Tibial nerve (tissue), 4 donors: ENCODE measurements around the gene SERPINB13. TPM values are rescaled to one million over a fixed set of nuclear protein-coding genes. Genes with fewer than 3 reads are reported as not detected.

Experiments used
- DNase-seq, 2 donors: peaks; one replicate each; pipeline ENCODE4 v3.0.0-alpha.2; 2019; ENCODE audit warnings: low spot score in 2 of 2
- H3K27ac ChIP-seq, 4 donors: fragments of 200-600 bp; sonication (generic) in 3 of 4; one replicate each; pipeline ENCODE4 v1.5.1; 2017 to 2019; ENCODE audit warnings: mild to moderate bottlenecking in 1 of 4
- H3K27me3 ChIP-seq, 2 donors: fragments of 200-600 bp; sonication (generic) in 1 of 2; one replicate each; pipeline versions ENCODE4 v1.5.1 to v1.6.0; 2017 to 2019
- H3K36me3 ChIP-seq, 3 donors: fragments of 200-600 bp; sonication (generic); one replicate each; pipeline ENCODE4 v1.5.1; 2018 to 2019
- H3K4me1 ChIP-seq, 4 donors: fragments of 200-600 bp; sonication (generic) in 3 of 4; one replicate each; pipeline ENCODE4 v1.5.1; 2017 to 2019
- H3K4me3 ChIP-seq, 4 donors: fragments of 200-600 bp; sonication (generic) in 3 of 4; one replicate each; pipeline ENCODE4 v1.5.1; 2017 to 2019; ENCODE audit warnings: mild to moderate bottlenecking in 1 of 4, moderate library complexity in 1 of 4
- H3K9me3 ChIP-seq, 4 donors: fragments of 200-600 bp; sonication (generic) in 3 of 4; one replicate each; pipeline ENCODE4 v1.5.1; 2017 to 2019
- EP300 ChIP-seq, 2 donors: sonication (generic); formaldehyde crosslinking; IDR thresholded peaks; one replicate each; pipeline ENCODE4 v1.6.1; 2017; ENCODE audit warnings: antibody characterized with exemption in 2 of 2, mild to moderate bottlenecking in 1 of 2
- POLR2A ChIP-seq, 2 donors: fragments of 450-650 bp; IDR thresholded peaks; one replicate each; pipeline ENCODE4 v1.6.1; 2017; ENCODE audit warnings: antibody characterized with exemption in 2 of 2, mild to moderate bottlenecking in 2 of 2, moderate library complexity in 2 of 2
- WGBS, 2 donors: methylation state at CpG; one replicate each; pipeline ENCODE4 v1.1.5; 2018; 5-methylcytosine and 5-hydroxymethylcytosine counted together
- total RNA-seq, 4 donors: library from RNA; depleted of rRNA; stranded (reverse); fragments of >200 nt; gene quantifications; one replicate each; pipeline ENCODE4 v1.1.0, GENCODE V29; 2016
- TF ChIP-seq, protein P1 (sequence below), 5 experiments: fragments of 200-600 bp in 3 of 5; fragments of 450-650 bp in 2 of 5; sonication (generic) in 3 of 5; IDR thresholded peaks; one replicate each; pipeline ENCODE4 v1.5.1; 2016 to 2019; ENCODE audit warnings: antibody characterized with exemption in 5 of 5, mild to moderate bottlenecking in 3 of 5, moderate library complexity in 2 of 5

Gene SERPINB13, protein sequence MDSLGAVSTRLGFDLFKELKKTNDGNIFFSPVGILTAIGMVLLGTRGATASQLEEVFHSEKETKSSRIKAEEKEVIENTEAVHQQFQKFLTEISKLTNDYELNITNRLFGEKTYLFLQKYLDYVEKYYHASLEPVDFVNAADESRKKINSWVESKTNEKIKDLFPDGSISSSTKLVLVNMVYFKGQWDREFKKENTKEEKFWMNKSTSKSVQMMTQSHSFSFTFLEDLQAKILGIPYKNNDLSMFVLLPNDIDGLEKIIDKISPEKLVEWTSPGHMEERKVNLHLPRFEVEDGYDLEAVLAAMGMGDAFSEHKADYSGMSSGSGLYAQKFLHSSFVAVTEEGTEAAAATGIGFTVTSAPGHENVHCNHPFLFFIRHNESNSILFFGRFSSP
- not detected for total RNA-seq

DNA sequence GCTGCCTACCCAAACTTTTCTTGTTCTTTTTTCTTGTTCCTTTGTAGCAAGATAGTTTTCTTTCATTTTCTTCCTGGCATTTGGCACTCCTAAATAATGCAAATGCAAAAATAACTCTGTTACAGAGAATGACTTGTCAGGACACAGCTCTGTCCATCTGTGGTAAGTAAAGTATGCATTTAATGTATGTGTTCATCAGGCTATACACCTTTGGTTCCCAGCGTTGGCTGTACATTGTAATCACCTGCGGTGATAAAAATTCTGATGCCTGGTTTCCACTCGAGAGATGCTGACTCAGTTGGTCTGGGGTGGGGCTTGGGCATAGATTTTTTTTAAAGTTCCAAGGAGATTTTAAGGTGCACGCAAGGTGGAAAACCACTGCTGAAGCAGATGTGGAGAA is at the start of gene SERPINB13:
SERPINB13 (plus strand) TSS at position 378 of the 400 bp plus-strand sequence. CDS start 1,325 bp downstream, outside the sequence.
- Histone ChIP-seq H3K9me3 (no peaks in the 10 kb centered on the region), H3K4me3 (no peak within 1 kb of the TSS), H3K27ac (no peak within 1 kb of the TSS), H3K4me1 (no peaks in the 10 kb centered on the region), H3K36me3 (no peaks in the 10 kb centered on the region), H3K27me3 (no peaks in the 10 kb centered on the region)
- TF ChIP-seq EP300 (IDR thresholded peaks at IDR 0.05), result no peak
- TF ChIP-seq, protein P1, sequence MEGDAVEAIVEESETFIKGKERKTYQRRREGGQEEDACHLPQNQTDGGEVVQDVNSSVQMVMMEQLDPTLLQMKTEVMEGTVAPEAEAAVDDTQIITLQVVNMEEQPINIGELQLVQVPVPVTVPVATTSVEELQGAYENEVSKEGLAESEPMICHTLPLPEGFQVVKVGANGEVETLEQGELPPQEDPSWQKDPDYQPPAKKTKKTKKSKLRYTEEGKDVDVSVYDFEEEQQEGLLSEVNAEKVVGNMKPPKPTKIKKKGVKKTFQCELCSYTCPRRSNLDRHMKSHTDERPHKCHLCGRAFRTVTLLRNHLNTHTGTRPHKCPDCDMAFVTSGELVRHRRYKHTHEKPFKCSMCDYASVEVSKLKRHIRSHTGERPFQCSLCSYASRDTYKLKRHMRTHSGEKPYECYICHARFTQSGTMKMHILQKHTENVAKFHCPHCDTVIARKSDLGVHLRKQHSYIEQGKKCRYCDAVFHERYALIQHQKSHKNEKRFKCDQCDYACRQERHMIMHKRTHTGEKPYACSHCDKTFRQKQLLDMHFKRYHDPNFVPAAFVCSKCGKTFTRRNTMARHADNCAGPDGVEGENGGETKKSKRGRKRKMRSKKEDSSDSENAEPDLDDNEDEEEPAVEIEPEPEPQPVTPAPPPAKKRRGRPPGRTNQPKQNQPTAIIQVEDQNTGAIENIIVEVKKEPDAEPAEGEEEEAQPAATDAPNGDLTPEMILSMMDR (IDR thresholded peaks at IDR 0.05), result no peak
- no peak for TF ChIP-seq POLR2A (IDR thresholded peaks at IDR 0.05)
- WGBS, 2 donors, result 88 to 90% methylated on average over 4 of the region's 4 CpGs
- no peak for DNase-seq

DNA sequence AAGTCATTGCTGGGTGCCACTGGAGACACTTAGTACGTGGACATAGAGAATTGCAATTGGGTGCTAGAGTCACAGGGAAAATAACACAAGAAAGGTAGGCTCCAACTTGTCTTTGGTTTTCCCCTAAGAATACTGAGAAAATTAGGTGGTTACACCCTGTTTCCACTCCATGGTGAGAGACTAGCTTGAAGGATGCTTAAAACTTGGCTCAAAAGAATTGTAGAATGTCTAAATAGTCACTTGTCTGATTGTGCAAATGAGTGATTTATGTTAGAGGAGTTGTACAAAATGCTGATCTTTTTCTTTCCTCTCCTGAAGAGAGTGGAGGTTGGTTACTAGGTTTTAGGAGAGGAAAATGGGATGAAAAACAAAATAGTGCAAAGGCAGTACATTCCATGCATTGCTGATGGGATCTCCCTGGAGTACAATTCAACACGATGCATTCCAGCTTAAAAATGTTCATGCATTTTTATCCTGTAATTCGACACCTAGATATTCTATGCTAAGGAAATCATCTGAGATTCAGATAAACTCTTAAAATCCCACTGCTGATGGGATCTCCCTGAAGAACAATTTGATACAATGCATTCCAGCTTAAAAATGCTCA is 47.1 kb upstream of the SERPINB13 start:
- Histone ChIP-seq H3K4me3 (no peak overlapping the region), H3K27me3 (no peaks in the 10 kb centered on the region), H3K9me3 (no peaks in the 10 kb centered on the region), H3K4me1 (peaks cover 0 to 8% (median 0%) of the 10 kb centered on the region in 4 donors), H3K36me3 (no peaks in the 10 kb centered on the region), H3K27ac (no peak overlapping the region)
- DNase-seq, result no peak
- TF ChIP-seq, protein P1 (IDR thresholded peaks at IDR 0.05), result no peak
- no peak for TF ChIP-seq POLR2A (IDR thresholded peaks at IDR 0.05)
- no peak for TF ChIP-seq EP300 (IDR thresholded peaks at IDR 0.05)
- WGBS, 2 donors, result 37 to 43% methylated on average over 3 of the region's 3 CpGs

DNA sequence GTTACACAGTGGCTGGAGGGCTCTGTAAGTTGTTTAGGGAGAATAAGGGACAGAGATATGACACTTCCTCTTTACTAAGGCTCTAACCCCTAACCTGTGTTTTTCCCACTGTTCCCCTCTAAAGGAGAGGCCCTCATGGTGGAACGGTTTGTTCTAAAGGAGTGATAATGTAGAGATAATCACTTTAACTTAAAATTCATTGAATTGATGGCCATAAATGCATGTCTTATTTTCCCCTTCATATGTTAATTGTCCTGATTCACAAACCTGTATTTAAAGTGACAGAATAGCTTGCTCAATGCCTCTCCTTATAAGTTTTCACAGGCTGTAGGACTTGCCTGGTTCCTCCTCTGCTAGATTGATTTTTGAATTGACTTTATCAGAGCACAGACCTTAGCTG is 45.1 kb upstream of the SERPINB13 start, which contains the start of gene SERPINB12:
SERPINB12 (plus strand) TSS at position 301 of the 400 bp plus-strand sequence. CDS start 13,791 bp downstream, outside the sequence.
- Histone ChIP-seq H3K4me1 (peaks cover 0 to 8% (median 0%) of the 10 kb centered on the region in 4 donors), H3K27me3 (no peaks in the 10 kb centered on the region), H3K36me3 (no peaks in the 10 kb centered on the region), H3K4me3 (no peak within 1 kb of the TSS), H3K9me3 (no peaks in the 10 kb centered on the region), H3K27ac (no peak within 1 kb of the TSS)
- DNase-seq, result no peak
- TF ChIP-seq, protein P1 (IDR thresholded peaks at IDR 0.05), result no peak
- TF ChIP-seq POLR2A (IDR thresholded peaks at IDR 0.05) (no peak), EP300 (IDR thresholded peaks at IDR 0.05) (no peak)
- 71 to 76% methylated on average over 1 of the region's 1 CpG for WGBS, 2 donors

DNA sequence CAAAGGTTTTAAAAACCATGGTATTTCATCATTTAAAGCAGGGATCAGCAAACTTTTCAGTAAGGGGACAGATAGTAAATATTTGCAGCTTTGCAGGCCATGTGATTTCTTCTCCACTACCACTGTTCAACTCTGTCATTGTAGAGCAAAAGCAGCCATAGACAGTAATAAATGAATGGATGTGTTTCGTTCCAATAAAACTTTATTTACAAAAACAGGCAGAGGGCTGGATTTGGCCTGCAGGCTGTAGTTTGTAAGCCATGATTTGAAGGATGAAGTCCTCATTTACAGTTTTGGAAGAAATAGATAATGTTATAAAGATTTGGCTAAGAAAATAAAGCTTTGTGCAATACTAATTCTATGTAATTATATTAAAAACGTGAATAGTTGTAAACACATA is 43.1 kb upstream of the SERPINB13 start:
- WGBS, 2 donors, result 83 to 87% methylated on average over 2 of the region's 2 CpGs
- H3K4me3 ChIP-seq, result no peak overlapping the region
- DNase-seq, result no peak
- peaks cover 0 to 8% (median 0%) of the 10 kb centered on the region in 4 donors for H3K4me1 ChIP-seq
- TF ChIP-seq, protein P1 (IDR thresholded peaks at IDR 0.05), result no peak
- TF ChIP-seq POLR2A (IDR thresholded peaks at IDR 0.05), result no peak
- no peak for TF ChIP-seq EP300 (IDR thresholded peaks at IDR 0.05)
- no peaks in the 10 kb centered on the region for H3K27me3 ChIP-seq
- H3K36me3 ChIP-seq, result no peaks in the 10 kb centered on the region
- H3K9me3 ChIP-seq, result no peaks in the 10 kb centered on the region
- no peak overlapping the region for H3K27ac ChIP-seq

DNA sequence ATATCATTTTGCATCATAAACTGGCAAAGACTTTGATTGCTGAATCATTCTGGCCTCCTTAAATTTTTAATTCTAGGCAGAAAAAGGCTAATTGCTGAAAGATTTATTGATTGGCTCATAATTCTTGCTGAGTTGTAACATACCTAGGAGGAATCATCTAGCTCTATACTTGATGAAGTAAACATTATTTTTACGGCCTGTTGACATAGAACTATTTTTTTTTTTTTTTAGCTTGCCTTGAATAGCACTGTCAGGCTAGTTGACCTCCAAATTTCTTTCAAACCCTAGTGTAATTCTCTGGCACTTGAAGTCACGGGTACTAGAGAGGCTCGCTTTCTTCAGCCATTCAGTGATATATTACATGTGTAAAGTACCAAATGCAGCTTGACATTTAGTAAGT is 42.1 kb upstream of the SERPINB13 start:
- DNase-seq, result no peak
- Histone ChIP-seq H3K27me3 (no peaks in the 10 kb centered on the region), H3K36me3 (no peaks in the 10 kb centered on the region), H3K4me1 (peaks cover 0 to 3% (median 0%) of the 10 kb centered on the region in 4 donors), H3K27ac (no peak overlapping the region), H3K9me3 (no peaks in the 10 kb centered on the region), H3K4me3 (no peak overlapping the region)
- 35 to 43% methylated on average over 3 of the region's 3 CpGs for WGBS, 2 donors
- no peak for TF ChIP-seq EP300 (IDR thresholded peaks at IDR 0.05)
- TF ChIP-seq, protein P1 (IDR thresholded peaks at IDR 0.05), result no peak
- no peak for TF ChIP-seq POLR2A (IDR thresholded peaks at IDR 0.05)
